ENCODE data around the gene FBXW10B.
"Not testable (repeated sequence)": the region's sequence is repeated elsewhere in the genome, so short reads cannot be mapped to it uniquely, and the experiment has no call there.

The FBXW10B gene

DNA sequence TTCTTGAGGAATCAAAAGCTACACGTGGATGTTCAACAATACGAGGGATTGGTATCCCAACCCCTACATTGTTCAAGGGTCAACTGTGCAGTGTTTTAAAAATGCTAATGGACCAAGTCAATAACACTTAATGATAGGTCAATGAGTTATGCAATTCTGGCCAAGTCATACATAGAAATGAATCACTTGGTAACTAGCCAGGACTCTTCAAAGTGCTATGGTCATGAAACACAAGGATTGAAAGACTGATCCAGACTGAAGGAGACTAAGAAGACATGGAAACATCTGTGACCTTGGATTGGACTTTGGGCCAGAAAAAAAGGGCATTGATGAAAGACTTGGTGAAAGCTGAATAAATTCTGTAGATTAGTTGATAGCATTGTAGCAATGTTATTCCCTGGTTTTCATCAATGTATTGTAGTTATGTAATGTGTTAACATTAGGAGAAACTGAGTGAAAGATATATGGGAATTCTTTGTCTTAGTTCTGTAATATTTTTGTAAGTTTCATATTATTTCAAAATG, 11.5 kb upstream of the FBXW10B start:
- DNase-seq: not testable (repeated sequence)

DNA sequence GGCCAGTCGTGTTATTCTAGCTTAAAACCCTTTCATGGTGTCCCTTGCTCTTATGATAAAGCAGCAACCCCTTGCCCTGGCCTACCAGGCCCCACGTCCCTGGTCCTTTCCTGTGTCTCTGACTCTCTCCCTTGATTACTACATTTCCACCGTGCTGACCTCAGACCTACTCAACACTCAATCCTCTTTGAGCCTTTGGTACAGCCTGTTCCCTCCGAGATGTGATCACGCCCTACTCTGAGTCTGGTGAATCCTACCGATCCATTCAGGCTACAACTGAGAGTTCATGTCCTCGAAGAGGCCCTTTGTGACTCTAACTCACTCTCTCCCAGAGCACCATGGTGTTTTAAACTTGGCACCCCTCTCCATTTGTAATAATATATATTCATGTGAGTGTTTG, 10.5 kb upstream of the FBXW10B start:
- DNase-seq: not testable (repeated sequence)

DNA sequence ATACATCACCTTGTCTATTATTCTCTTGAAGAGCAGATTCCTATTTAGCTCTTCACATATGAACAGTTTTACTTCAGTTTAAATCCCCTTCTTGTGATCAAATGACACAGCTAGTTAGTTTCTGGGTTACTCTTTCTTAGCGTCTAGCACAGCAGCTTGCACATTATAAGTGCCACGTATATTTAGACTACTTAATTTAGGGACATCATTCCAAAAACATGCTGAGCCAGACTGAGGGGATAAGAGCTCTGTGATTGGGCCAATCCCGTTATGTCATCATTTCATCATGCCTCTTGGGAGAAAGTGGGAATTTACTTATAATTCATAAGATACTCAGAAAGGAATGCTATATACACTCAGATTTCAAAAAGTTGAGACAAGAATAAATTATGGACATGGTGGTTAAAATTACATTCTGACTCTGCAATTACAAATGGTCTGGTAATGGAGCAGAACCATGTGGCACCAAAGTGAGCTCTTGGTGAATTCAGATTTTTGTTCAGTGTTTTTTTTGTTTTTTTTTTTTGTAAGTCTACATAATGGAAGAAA, 4.2 kb upstream of the FBXW10B start:
- peak; percentile 34 for DNase-seq

- not testable (repeated sequence) for DNase-seq
These were observed 3.8 kb upstream of the FBXW10B start for GRCh38 chr17:15623255-15623654.

GRCh38 chr17:15622124-15622523, 2.6 kb upstream of the FBXW10B start:
- DNase-seq: not testable (repeated sequence)

- not testable (repeated sequence) for DNase-seq
These were observed 2.7 kb downstream of the FBXW10B start for GRCh38 chr17:15616828-15617227.

- DNase-seq: not testable (repeated sequence)
These were observed 3.7 kb downstream of the FBXW10B start for GRCh38 chr17:15615850-15616249.

- not testable (repeated sequence) for DNase-seq
These were observed 6.4 kb downstream of the FBXW10B start for GRCh38 chr17:15613111-15613510.

DNA sequence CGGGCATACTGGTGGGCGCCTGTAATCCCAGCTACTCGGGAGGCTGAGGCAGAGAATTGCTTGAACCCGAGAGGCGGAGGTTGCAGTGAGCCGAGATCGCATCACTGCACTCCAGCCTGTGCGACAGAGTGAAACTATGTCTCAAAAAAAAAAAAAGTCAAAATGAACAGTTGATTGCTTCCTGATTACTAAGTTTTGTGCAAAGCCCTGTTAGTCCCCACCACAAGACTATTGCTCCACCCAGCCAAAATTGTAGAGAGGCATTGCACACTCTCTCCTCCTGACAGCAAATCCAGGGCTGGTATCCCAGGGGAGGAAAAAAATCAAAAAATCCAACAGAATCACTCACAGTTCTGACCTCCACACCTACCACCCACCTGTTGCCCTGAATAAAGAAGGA, 26.5 kb downstream of the FBXW10B start:
- not testable (repeated sequence) for DNase-seq

DNA sequence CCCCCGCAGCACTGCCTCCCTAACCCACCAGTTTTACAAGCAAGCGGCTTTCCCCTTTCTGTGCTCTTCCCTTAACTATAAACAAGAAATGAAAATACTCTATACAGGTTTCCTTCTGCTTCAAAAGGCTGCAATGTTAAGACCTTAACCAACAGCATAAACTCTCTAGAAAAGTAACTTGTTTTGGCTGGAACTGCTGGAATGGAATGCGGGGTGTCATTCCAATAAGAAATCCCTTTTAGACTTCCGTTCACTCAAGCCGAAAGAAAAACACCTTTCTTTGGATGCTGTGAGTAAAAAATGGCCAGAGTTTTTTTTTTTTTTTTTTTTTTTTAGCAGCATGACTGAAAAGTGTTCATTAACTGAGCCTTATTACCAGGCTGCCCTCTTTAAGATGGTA, 27.5 kb downstream of the FBXW10B start:
- DNase-seq: not testable (repeated sequence)

DNA sequence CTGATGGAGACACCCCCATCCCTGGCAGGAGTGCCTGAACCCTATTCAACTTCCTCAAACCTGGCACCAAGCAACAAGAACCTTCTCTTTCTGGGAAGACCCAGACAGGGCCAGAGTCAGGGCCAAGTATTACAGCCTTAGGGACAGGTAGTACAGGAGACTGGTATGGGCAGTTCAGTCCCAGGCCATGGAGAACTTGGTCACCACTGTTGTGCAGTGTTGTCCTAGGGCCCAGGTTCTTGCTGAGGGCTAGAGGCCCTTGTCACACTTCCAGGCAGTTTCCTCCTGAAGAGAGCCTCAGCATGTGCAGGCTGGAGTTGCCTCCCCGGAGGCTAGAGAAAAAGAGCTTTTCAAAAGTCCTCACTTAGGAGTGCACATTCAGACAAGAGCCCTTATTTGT, 28.7 kb downstream of the FBXW10B start:
- DNase-seq: not testable (repeated sequence)

- not testable (repeated sequence) for DNase-seq
These were observed 29.7 kb downstream of the FBXW10B start for GRCh38 chr17:15589544-15590536.

GRCh38 chr17:15588017-15588416, 31.5 kb downstream of the FBXW10B start:
- DNase-seq: not testable (repeated sequence)

- DNase-seq: not testable (repeated sequence)
These were observed 36.2 kb downstream of the FBXW10B start for GRCh38 chr17:15583313-15583712.

- not testable (repeated sequence) for DNase-seq
These were observed 38.0 kb downstream of the FBXW10B start for GRCh38 chr17:15581462-15581861.

DNA sequence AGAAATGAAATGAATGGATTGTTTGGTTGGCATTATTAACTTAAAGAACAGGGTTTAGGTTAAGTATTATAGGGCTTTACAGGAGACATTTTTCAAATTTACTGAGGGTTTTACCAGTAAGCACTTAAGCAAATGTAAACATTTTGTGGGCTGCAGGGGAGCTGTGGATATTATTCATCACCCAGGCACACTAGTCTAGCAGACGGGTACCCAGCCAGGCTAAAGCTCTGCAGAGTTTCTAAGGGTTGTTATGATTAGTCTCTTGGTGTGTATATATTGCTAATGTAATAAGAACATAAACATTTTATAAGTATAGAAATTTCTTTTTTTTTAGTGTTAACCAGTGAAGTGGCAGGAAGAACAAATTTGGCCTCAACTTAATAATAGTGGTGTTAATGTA, 42.7 kb downstream of the FBXW10B start:
- not testable (repeated sequence) for DNase-seq

DNA sequence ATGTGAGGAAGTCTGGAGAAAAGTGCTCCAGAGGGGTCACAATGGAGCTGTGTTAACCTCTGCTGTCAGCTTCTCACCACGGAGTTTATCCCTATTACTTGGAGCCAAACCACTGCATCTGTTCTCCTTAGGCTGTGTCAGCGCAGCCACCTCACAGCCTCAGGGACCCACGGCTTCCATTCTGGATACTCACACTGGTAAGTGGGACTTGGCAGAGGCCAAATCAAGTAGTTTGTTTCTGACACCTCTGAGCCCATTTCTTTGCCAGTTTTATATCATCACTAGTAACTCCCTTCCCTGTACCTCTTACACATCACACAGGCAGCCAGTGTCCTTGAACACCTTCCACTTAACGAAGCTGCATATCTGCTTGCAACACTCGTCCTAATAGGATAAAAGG, 44.8 kb downstream of the FBXW10B start:
- DNase-seq: not testable (repeated sequence)

DNA sequence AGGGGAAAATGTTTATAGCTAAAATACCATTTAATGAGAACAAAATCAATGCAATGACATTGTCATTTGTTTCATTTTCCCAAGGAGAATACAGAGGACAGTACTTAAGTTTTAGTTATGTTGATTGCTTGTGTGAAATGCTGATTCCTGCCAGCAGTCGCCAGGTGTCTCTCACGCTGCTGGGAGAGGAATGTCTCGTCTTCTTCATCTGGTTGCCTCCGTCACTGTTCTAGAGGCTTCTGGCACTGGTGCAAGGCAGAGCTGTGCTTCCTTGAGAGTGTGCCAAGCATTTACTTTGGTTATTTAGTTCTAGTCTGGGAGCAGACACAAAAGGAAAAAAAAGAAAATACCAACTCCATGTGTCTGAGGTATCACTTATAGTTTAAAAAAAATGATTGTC, 45.6 kb downstream of the FBXW10B start:
- peak; percentile 17 for DNase-seq
